Activated T-cell treated with anti-CD3 and anti-CD28 coated beads for 48 hours (primary cell): ENCODE results near the gene SVBP.
"Not testable (repeated sequence)": the region's sequence is repeated elsewhere in the genome, so short reads cannot be mapped to it uniquely, and the experiment has no call there.

Experiments
- DNase-seq: peaks from one replicate; pipeline ENCODE4 v3.0.0-alpha.2; 2020; ENCODE audit warnings: low read depth

The SVBP gene

GRCh38 chr1:42816585-42817439 is at the start of gene SVBP, which contains the start of gene ERMAP:
Gene SVBP, minus strand, starts transcription at chr1:42817397. Its CDS starts 853 bp downstream, at chr1:42816544.
Gene ERMAP, plus strand, starts transcription at chr1:42817122. Its CDS starts 13,327 bp downstream, at chr1:42830449.
- peak; percentile 94 for DNase-seq

- DNase-seq, result no peak
These were observed 49.4 kb upstream of the SVBP start for GRCh38 chr1:42866549-42866948.

- DNase-seq, result no peak
These were observed 43.8 kb upstream of the SVBP start for GRCh38 chr1:42861014-42861399.

GRCh38 chr1:42860339-42861013 is 43.3 kb upstream of the SVBP start:
- DNase-seq, result no peak

- not testable (repeated sequence) for DNase-seq
These were observed 42.2 kb upstream of the SVBP start for GRCh38 chr1:42859366-42859765.

- not testable (repeated sequence) for DNase-seq
These were observed 39.4 kb upstream of the SVBP start for GRCh38 chr1:42856554-42856953.

- no peak for DNase-seq
These were observed 36.1 kb upstream of the SVBP start for GRCh38 chr1:42853116-42853884.

- no peak for DNase-seq
These were observed 35.4 kb upstream of the SVBP start for GRCh38 chr1:42852608-42852980.

- no peak for DNase-seq
These were observed 34.9 kb upstream of the SVBP start for GRCh38 chr1:42851960-42852607.

GRCh38 chr1:42851420-42851819 is 34.2 kb upstream of the SVBP start:
- DNase-seq, result no peak

- DNase-seq, result no peak
These were observed 32.7 kb upstream of the SVBP start for GRCh38 chr1:42849944-42850343.

- no peak for DNase-seq
These were observed 31.8 kb upstream of the SVBP start for GRCh38 chr1:42848823-42849537.

GRCh38 chr1:42847721-42848460 is 30.7 kb upstream of the SVBP start:
- DNase-seq, result no peak

GRCh38 chr1:42847111-42847595 is 30.0 kb upstream of the SVBP start:
- DNase-seq, result no peak

GRCh38 chr1:42846257-42847110 is 29.3 kb upstream of the SVBP start, which contains the start of gene ZNF691:
Gene ZNF691, plus strand, starts transcription at chr1:42846613. Its CDS starts 3,046 bp downstream, at chr1:42849659.
- DNase-seq, result peak; percentile 81

DNA sequence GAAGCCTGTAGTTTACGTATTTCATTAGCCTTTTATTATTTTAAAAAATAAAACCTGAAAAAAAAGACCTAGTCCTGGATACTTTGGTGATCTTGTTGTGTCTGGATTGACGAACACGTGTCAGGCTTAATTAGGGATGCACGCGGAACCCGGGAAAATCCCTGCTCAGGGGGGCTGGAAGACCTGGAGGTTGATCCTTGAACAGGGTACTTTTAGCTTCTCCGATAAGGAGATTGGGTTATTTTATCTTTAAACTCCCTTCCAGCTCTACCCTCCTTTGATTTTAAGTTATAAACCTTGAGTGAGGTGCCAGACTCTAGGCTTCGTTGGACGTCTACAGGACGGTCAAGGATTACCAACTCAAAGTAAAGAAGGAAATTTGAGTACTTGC is 28.7 kb upstream of the SVBP start:
- DNase-seq, result no peak

GRCh38 chr1:42845193-42845592 is 28.0 kb upstream of the SVBP start:
- DNase-seq, result no peak

- DNase-seq, result no peak
These were observed 27.5 kb upstream of the SVBP start for GRCh38 chr1:42844592-42845140.
